NCI-H146 treated with DMSO at 0.1 percent for 48 hours (cell line): Measurements from ENCODE around the gene C1orf74.

ENCODE experiments used
- DNase-seq: peaks from one replicate; lab custom pipeline; 2025; ENCODE audit not compliant: unreplicated experiment; lab: John Stamatoyannopoulos, UW

C1orf74 gene

DNA sequence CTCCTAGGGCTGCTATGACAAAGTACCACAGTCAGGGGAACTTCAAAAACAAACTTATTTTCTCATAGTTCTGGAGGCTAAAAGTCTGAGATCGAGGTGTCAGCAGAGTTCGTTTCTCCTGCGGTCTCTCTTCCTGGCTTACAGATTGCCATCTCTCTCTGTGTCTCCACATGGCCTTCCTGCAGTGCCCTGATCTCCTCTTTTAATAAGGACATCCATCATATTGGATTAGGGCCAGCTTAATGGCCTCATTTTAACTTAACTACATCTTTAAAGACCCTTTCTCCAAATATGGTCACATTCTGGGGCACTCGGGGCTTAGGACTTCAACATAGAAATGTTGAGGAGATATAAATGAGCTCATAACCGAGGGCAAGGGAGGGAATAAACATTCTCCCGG lies 12.2 kb downstream of the C1orf74 start:
- DNase-seq = no peak

DNA sequence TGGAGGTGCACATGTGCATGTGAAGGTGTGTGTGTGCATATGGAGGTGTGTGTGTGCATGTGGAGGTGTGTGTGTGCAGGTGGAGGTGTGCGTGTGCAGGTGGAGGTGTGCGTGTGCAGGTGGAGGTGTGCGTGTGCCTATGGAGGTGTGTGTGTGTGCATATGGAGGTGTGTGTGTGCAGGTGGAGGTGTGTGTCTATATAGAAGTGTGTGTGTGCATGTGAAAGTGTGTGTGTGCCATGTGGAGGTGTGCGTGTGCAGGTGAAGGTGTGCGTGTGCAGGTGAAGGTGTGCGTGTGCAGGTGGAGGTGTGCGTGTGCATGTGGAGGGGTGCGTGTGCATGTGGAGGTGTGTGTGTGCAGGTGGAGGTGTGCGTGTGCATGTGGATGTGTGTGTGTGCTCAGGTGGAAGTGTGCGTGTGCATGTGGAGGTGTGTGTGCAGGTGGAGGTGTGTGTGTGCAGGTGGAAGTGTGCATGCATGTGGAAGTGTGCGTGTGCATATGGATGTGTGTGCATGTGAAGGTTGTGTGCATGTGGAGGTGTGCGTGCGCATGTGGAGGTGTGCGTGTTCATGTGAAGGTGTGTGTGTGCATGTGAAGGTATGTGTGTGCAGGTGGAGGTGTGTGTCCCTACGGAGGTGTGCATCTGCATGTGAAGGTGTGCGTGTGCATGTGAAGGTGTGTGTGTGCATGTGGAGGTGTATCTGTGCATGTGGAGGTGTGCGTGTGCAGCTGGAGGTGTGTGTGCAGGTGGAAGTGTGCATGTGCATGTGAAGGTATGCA lies 13.5 kb downstream of the C1orf74 start:
- DNase-seq = no peak

DNA sequence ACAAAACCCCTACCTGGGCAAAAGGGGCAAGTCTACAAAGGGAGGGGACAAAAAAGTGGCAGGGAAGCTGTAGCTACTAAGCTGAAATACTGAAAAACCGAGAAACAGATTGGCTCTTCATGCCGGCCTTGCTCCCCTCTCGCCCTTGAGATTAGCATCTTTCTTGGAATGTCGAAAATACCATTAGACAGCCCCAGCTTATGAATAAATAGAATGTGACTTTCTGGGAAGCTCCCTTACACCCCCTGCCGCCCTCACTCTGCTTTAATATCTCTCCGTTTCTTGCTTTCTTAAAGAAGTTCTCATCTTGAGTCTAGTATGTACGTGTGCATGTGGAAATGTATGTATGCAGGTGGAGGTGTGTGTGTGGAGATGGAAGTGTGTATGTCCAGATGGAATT lies 14.4 kb downstream of the C1orf74 start:
- DNase-seq = no peak

DNA sequence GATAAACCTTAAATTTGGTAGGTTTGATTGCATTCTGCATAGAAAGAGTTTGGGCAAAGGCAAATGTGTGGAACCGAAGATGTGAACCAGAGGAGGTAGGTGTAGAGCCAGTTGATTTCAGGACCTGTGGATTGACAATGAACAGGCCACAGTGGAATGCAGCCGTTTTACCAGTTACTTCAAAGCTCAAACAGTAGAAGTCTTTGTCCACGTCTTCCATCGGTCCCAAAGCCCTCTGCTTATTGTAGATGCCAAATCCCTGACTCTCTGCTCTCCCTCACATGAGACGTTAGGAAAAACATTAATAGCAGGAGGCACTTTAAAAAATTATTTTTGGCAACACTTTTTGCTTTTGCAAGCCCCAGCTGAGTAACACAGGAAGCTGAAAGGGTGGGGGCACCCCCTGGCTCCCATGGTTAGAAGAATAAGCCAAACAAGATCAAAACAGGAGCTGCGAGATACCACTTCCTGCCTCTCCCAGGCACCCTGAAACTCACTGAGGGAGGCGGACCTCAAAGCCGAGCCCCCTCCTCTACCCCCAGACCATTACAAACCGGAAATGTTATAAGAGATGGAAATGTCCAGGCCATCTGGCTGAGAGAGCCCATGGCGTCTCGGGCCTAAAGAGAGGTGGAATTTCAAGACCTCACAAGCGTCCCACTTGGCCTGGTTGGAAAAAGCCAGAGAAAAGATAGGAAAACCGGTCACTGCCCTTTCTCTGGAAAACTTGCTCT lies 15.0 kb downstream of the C1orf74 start:
- no peak for DNase-seq

DNA sequence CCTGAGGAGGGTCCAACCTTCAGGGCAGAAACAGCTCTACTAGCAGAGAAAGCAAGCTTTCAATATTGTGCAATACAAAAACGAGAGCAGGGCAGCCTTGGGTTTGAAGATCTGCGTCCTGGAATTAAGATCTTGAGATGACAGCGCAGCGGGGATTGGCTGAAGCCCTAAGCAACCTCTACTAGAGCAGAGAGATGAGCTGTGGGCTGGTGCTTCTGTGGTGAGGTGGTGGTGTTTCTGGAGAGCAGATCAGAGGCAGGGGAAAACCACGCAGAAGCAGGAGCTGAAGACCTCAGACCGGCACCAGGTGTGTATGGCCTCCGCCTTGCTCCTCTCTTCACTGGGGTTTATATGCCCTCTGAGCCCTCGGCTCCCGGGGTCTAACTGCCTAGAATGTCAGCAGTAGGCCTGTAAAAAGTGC lies 16.0 kb downstream of the C1orf74 start:
- DNase-seq = no peak

DNA sequence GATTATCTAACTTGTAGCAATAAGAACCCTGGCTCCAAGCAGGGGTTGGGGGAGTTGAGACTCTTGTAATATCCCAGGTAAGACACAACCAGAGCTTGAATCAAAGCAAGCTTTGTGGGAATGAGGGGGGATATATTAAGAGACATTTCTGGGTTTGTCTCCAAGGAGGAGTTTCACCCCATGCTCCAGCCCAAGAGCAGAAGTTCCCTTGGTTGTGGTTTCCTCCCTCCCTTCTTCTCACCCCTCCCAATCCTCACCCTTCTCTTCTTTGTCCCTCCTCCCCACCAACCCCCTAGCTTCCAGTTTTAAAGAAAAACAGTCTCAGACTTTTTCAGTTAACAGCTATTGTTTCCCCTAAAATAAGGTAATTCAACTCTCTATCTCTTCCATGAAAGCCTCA lies 16.7 kb downstream of the C1orf74 start:
- DNase-seq = no peak

DNA sequence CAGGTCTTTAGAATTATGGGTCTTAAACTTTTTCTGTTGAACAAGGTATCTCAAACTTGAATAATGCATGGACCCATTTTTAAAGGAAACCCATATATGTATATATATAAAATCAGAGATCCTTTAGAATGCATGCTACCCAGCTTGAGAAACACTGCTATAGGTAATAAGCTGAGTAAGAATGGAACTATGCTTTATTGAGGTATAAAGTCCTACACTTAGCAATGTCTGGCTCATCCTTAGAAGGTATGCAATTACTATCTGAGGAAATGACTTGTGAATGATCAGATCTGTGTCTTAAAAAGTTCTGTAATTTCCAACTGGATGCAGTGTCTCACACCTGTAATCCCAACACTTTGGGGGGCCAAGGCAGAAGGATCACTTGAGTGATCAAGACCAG lies 17.3 kb downstream of the C1orf74 start:
- no peak for DNase-seq

DNA sequence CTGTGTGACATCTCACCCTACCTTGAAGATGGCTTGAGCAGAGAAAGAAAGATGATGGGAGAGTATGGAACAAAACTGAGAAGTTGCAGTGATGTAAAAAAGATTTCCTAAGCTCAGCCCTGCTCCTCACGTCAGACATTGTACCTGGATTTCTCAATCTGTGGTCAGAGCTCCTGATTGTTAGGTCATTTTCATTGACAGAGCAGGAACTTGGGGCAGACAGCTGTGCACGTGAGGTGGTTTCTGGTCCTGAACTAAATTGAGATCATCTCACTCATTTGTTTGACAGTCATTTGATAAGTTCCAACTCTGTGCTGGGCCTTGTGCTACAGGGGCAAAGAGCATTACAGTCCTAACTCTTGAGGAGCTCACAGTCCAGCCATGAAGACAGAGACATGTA lies 18.3 kb downstream of the C1orf74 start:
- DNase-seq = no peak

DNA sequence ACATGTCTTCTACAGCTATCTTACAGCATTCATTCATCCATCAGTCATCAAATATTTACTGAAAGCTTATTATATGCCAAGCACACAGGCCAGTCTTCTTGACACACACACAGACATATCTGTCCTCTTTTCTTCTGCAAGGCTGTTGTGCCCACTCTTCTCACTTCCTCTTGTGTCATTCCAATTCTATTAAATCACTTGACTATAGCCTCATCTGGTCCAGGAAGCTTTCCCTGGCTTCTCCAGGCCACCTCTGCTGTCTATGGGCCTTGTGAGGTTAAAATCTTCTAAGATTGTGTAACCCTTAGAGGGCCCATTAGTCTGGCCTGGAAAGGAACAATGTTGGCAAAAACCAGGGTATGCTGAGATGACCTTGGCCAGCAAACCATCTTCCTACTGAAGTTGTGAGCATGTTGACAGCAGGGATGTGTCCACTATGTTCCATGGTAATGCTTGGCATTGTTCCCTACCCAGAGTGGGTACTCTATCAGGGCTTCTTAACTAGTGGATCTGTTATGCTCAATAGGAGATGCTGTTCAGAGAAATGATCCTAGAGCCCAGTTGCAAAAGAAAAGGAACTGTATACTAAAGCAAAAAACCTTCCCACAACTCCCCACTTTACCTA lies 23.2 kb downstream of the C1orf74 start:
- DNase-seq = no peak

DNA sequence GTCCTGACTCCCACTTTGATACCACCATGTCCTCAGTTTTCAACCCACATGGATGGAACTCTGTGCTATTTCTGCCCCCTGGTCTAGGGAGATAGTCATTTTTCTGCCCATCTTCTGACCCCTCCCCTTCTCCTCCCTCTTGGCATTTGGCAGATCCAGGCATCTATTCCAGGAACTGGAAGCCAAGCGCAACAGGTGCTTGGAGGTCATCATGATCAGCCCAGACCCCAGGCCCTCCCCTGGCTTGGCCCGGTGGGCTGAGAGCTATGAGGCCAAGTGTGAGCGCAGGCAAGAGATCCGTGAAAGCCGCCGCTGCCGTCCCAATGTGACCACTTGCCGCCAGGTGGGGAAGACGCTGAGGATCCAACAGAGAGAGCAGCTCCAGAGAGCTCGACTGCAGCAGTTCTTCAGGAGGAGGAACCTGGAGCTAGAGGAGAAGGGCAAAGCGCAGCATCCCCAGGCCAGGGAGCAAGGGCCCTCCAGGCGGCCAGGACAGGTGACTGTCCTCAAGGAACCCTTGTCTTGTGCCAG lies 24.5 kb downstream of the C1orf74 start:
- no peak for DNase-seq

DNA sequence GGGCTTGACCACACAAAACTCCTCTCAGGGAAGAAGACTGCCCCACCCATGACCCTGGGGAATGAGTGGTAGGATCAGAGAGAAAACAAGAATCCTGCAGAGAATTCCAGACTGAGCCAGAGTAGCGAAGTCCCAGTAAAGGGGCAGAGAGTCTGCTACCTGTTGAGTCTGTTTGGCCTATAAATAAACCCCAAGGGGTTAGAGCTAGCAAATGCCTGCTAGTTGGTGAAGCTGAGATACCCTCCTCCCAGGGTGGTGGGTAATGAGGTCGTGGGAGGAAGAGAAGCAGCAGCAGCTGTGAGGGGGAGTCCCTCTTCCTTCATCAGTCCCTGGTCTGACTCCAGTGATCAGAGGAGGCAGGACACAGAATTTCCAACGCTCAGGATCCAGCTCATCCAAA lies 26.0 kb downstream of the C1orf74 start:
- no peak for DNase-seq

DNA sequence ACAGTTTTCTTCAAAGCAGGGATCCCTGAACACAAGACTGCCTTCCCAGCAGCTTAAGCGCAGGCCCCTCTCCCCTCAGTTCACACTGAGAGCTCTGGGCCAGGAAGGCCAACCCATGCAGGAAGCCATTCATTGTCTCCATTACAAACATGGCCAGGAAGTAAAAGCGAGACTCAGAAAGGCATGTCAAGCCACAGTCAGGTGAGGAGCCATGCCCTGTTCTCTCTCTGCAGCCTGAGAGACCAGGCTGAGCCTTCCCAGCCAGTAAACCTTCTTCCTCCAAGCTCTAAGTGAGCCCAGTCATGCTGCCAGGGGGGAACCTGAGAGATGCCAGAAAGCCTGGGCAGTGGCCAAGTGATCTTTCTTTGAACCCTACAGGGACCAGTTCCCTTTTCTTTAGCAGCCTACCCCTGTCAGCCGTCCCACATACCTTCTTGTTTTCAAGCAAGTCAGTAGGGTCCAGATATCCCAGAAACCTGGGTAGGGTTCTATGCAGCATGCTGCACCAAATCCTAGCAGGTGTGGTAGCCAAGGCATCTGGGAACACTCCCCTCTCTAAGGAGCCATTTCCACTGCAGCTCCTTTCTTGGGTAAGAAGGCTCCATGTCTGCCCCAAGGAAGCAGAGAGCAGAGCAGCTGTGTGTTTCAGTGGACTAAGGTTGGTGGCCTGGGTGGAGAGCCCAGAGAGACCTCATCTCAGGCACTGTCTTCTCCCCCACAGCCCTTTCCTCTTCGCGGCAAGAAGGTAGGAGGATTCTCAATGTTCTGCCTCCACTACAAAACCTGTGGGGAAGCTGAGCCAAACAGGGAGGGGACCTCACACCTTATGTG lies 27.5 kb downstream of the C1orf74 start:
- DNase-seq = no peak

DNA sequence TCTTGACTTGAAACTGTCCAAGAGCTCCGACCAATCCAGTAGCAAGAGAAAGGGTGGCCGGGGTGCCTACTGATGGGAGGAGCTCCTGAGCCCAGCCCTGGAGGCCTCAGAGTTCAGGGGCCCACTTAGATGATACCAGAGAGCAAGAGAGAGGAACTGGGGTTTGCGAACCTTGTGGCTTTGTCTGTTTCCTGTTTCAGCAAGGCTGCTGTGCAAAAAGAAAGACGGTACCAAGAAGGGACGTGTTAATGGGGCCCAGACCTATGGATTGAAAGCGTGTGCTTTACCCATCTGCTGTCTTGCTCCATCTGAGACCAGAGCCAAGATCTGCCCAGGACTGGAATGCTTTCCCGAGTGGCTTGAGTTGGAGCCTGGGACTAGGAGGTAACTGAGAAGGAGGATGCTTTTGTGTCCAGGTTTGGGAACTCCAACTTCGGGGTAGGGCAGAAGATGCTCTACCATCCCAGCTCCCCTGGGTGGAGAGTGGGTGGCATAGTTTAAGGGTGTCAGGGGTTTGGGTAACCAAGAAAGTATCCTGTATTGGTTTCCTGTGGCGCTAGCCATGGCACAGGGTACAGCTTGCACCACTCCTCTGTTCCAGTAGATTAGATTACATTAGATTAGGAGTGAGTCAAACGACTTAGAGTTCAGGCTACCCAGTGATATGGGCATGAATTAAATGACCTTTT lies 28.3 kb downstream of the C1orf74 start, which contains the start of gene TRAF3IP3:
Gene TRAF3IP3, plus strand, starts transcription at position 128 of the 689 bp plus-strand sequence. CDS start 3,987 bp downstream, outside the sequence.
- DNase-seq = no peak

DNA sequence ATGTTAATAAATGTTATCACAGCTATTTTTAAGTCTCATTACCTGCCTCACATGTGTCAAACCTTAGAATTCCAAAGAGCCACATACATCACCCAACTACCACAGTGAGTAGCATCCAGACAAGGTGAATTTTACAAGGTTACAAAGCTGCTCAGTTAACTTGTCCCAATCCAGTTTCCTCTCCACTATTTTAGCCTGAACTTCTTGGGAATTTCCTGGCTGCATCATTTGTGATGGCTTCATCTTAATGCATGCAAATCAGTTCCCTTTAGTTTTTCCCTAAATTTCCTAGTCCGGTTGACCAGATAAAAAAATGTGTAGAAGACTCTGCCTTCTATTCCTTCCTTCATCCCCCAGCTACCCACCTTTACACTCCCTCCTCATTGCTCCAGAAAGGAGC lies 29.1 kb downstream of the C1orf74 start:
- no peak for DNase-seq

DNA sequence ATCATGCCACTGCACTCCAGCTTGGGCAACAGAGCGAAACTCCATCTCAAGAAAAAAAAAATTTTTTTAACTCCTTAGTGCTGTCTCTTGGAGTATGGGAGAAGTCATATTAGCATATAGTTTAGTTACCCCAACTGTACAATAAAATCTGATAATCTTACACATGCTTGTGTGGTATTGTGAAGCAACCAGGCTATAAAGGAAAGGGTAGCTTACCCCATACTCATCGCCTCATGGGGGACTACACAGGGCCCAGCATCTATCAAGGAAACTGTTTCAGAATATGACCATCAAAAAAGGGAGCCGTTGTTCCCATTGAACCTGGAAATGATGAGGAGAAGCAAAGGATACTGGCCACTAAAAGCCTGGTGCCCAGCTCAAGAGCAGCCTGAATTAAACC lies 31.5 kb downstream of the C1orf74 start:
- no peak for DNase-seq

DNA sequence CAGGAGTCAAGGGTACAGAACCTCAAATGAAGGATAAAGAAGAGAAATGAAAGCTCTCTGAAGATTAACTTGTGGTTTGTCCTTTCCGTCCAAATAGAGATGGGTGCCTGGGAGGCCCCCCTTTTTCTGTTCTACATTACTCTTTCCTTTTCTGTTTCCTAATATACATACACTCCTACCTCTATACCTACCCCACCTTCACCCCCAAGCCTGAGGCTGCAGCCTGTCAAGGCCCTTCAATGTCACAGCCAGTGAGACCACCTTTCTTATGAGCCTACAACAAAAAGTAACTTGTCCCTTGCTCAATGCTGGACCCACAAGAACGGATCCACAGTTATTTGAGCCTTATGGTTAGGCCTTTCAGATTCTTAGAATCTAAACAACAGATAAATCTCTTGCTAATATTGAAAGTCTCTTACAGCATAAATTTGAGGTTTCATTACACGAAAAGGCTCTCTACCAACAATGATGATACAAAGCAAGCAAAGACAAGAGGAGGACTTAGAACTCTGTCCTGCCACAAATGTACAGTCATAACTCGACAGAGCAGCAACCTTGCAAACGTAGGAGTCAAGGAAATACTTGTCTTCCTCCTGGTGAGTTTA lies 32.6 kb downstream of the C1orf74 start:
- no peak for DNase-seq

DNA sequence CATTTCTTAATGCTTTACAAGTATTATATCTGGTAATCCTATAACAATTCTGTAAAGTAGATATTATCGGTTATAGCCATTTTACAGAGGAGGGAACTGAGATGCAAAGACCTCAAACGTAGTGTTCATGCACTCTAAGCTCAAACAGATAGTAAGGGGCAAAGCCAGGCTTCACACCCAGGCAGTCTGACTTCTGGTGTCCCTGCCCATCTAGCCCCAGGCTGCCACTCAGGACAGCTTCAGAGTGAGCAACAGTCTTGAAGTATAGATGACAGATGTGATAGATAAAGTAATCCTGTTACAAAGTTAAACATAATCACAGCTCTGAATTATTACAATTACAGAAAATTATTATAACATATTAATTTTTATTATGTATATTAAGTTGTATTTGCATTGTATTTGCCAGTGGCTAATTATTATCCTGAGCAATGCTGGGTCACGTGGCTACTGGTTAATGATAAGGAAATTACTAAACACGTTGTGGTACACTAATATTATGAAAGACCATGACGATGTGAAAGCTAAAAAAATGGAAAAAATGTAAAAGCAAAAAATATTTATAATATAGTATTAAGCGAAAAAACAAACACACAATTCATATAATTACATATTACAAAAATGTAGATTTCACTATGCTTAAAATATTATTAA lies 34.6 kb downstream of the C1orf74 start:
- DNase-seq = no peak

DNA sequence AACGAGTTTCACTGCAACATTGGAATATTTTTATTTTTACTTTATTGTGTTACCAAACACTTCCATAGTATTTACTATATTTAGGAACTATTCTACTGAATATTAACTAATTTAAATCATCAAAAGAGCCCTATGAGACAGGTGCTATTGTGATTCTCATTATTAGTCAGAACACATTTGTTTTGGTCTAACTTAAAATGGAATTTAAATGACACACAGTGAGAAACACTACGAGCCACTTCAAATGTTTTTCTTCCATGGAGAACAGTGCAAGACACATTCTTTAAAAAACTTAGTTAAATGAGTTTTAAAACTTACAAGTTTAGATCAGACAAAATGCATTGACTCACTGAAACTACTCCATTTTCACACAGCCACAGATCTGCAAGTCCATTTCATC lies 35.2 kb downstream of the C1orf74 start:
- DNase-seq = no peak

DNA sequence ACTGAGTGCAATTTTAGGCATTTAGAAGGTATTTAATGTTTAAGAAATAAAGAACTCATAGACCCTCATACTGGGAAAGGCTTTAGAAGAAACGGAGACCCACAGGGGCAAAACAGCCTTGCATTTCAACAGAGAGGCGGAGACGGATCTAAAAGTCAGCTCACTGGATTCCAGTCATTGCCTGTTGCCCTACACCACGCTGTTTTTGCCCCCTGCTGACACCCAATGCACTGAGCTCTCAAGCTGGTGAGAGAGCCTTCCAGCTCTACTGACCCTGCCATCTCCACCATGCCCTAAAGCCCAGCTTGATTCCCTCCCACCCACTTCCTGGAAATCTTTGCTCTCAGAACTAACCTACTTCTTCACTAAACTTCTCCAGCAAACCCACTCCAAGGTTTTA lies 35.7 kb downstream of the C1orf74 start:
- DNase-seq = no peak
